Ascending aorta (tissue), 2 donors: ENCODE results near the gene GRM1. TPM values are rescaled to one million over a fixed set of nuclear protein-coding genes. Genes with fewer than 3 reads are reported as not detected.
A peak's percentile ranks its signal among the peaks of the same experiment; 100 is the strongest.

Source experiments
- DNase-seq, 2 donors: peaks; one replicate each; pipeline ENCODE4 v3.0.0-alpha.2; 2019; ENCODE audit warnings: low spot score in 2 of 2
- H3K27ac ChIP-seq, 2 donors: fragments of 200-600 bp; sonication (generic); one replicate each; pipeline ENCODE4 v1.5.1; 2016 to 2017; ENCODE audit warnings: mild to moderate bottlenecking in 1 of 2
- H3K27me3 ChIP-seq: fragments of 200-600 bp; sonication (generic); one replicate; pipeline ENCODE4 v1.5.1; 2017
- H3K36me3 ChIP-seq, 2 donors: fragments of 200-600 bp; sonication (generic); one replicate each; pipeline ENCODE4 v1.5.1; 2016
- H3K4me1 ChIP-seq, 2 donors: fragments of 200-600 bp; sonication (generic); one replicate each; pipeline ENCODE4 v1.5.1; 2016 to 2017; ENCODE audit warnings: mild to moderate bottlenecking in 1 of 2
- H3K4me3 ChIP-seq, 2 donors: fragments of 200-600 bp; sonication (generic); one replicate each; pipeline ENCODE4 v1.5.1; 2016 to 2017; ENCODE audit warnings: mild to moderate bottlenecking in 1 of 2
- H3K9me3 ChIP-seq, 2 donors: fragments of 200-600 bp; sonication (generic); one replicate each; pipeline ENCODE4 v1.5.1; 2016
- intact Hi-C: fragments of 100-400 bp; cut with DNase I; formaldehyde crosslinking; loops from one replicate; pipeline ENCODE4 v1.15.1; 2023
- total RNA-seq: library from RNA; depleted of rRNA; stranded (reverse); fragments of >200 nt; gene quantifications from one replicate; pipeline ENCODE4 v1.1.0, GENCODE V29; 2016
- TF ChIP-seq, protein P1 (sequence below), 3 experiments: fragments of 200-600 bp in 2 of 3; fragments of 450-650 bp in 1 of 3; sonication (generic) in 2 of 3; IDR thresholded peaks; one replicate each; pipeline ENCODE4 v1.5.1; 2016 to 2019; ENCODE audit warnings: antibody characterized with exemption in 3 of 3, mild to moderate bottlenecking in 1 of 3, moderate library complexity in 1 of 3

Gene GRM1
- total RNA-seq, 1 donor from 2014 or later: not detected

DNA sequence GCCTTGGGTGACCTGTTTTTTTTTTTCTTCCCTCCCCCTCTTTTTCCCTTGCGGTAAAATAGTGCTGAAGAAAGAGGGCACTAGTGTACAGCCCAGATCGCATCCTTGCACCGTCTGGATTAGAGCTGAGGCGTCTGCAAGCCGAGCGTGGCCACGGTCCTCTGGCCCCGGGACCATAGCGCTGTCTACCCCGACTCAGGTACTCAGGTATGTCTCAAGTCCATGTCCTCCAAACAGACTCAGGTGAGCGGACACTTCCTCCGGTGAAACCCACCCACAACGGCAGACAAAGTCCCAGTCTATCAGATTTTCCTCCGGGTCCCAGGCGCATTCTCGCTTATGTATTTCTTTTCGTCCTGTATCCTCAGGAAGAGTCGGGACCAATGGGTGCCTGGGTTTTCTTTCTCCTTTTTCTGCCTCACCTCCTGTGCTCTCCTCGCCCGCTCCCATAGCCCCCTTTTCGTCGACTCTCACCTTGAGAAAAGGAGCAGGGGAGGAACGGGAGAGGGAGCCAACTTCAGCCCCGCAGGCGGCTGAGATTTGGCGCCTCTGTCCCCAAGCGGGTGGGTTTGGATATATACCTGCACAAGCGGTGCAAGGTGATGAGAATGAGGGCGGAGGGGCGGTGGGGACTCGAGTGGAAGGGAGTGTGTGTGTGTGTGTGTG is 1.1 kb upstream of the GRM1 start:
- H3K27me3 ChIP-seq: no peaks in the 10 kb centered on the region
- no peaks in the 10 kb centered on the region for H3K36me3 ChIP-seq
- no peak for DNase-seq
- intact Hi-C loops: no loop called here
- no peak overlapping the region for H3K4me3 ChIP-seq
- H3K9me3 ChIP-seq: no peaks in the 10 kb centered on the region
- H3K27ac ChIP-seq: no peak overlapping the region
- H3K4me1 ChIP-seq: no peaks in the 10 kb centered on the region
- TF ChIP-seq, protein P1, sequence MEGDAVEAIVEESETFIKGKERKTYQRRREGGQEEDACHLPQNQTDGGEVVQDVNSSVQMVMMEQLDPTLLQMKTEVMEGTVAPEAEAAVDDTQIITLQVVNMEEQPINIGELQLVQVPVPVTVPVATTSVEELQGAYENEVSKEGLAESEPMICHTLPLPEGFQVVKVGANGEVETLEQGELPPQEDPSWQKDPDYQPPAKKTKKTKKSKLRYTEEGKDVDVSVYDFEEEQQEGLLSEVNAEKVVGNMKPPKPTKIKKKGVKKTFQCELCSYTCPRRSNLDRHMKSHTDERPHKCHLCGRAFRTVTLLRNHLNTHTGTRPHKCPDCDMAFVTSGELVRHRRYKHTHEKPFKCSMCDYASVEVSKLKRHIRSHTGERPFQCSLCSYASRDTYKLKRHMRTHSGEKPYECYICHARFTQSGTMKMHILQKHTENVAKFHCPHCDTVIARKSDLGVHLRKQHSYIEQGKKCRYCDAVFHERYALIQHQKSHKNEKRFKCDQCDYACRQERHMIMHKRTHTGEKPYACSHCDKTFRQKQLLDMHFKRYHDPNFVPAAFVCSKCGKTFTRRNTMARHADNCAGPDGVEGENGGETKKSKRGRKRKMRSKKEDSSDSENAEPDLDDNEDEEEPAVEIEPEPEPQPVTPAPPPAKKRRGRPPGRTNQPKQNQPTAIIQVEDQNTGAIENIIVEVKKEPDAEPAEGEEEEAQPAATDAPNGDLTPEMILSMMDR (IDR thresholded peaks at IDR 0.05): no peak

DNA sequence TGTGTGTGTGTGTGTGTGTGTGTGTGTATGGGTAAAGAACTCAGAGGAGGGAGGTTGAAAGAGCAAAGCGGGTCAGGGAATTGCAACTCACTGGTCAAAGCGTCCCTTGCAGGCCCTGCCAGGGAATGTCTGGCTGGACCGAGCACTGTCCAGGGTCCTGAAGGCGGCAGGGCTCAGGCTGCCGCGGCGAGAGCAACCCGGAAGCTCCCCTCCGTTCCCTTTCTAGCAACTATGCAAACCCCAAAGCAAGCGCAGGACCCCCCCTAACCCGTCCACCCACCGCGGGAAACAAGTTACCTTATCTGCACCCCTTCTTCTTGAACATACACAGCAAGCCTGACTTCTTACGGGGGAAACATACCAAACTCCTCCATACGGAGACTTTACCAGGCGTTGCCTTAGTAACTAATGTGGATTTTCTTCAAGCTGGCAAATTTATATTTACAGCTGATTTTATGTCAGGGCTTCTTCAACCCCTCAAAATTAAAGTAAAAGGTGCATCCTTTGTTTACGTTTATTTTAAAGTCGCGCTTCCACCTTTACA is 538 bp upstream of the GRM1 start:
- Histone ChIP-seq H3K27ac (no peak overlapping the region), H3K27me3 (no peaks in the 10 kb centered on the region), H3K9me3 (no peaks in the 10 kb centered on the region), H3K36me3 (no peaks in the 10 kb centered on the region), H3K4me3 (peak overlapping the region in 1 of 2 donors; percentile 36), H3K4me1 (no peaks in the 10 kb centered on the region)
- no peak for DNase-seq
- TF ChIP-seq, protein P1 (IDR thresholded peaks at IDR 0.05): no peak
- intact Hi-C loops: no loop called here

DNA sequence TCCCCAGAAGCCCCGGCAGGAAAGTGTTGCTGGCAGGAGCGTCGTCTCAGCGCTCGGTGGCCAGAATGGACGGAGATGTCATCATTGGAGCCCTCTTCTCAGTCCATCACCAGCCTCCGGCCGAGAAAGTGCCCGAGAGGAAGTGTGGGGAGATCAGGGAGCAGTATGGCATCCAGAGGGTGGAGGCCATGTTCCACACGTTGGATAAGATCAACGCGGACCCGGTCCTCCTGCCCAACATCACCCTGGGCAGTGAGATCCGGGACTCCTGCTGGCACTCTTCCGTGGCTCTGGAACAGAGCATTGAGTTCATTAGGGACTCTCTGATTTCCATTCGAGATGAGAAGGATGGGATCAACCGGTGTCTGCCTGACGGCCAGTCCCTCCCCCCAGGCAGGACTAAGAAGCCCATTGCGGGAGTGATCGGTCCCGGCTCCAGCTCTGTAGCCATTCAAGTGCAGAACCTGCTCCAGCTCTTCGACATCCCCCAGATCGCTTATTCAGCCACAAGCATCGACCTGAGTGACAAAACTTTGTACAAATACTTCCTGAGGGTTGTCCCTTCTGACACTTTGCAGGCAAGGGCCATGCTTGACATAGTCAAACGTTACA is 817 bp downstream of the GRM1 start:
- H3K27me3 ChIP-seq: no peaks in the 10 kb centered on the region
- H3K4me3 ChIP-seq: no peak overlapping the region
- H3K4me1 ChIP-seq: no peaks in the 10 kb centered on the region
- intact Hi-C loops: no loop called here
- no peaks in the 10 kb centered on the region for H3K36me3 ChIP-seq
- H3K9me3 ChIP-seq: no peaks in the 10 kb centered on the region
- TF ChIP-seq, protein P1 (IDR thresholded peaks at IDR 0.05): no peak
- DNase-seq: no peak
- no peak overlapping the region for H3K27ac ChIP-seq

DNA sequence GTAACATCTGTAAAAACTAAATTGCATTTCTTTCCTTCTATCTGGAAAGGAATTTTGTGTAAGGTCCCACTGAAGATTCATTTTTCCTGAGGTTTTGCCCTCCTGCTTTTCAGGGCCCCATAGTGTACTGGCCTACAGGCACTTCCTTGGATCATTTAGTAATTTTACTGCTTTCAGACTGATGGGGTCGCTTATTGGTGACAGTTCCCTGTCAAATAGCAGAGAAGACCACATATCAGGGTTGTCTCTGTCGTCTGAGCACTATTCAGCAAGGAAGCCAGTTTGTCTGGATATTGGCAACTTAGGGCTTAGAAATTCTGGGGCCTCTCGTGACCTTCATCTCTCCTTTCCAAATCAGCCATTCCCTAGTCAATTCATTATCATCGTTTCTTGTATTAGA is 3.5 kb downstream of the GRM1 start:
- no peaks in the 10 kb centered on the region for H3K4me1 ChIP-seq
- no peak overlapping the region for H3K27ac ChIP-seq
- TF ChIP-seq, protein P1 (IDR thresholded peaks at IDR 0.05): no peak

DNA sequence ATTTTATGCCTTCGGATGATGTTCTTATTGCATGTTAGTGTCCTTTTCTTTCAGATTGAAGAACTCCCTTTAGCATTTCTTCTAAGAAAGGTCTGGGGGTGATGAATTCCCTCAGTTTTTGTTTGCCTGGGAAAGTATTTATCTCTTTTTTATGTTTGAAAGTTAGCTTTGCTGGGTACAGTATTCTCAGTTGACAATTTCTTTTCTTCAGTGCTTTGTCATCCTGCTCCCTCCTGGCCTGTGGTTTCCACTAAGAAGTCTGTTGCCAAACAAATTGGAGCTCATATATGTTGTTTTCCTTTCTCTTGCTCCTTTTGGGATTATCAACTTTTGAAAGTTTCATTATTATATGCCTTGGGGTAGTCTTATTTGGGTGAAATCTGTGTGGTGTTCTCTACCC is 11.5 kb downstream of the GRM1 start:
- intact Hi-C loops: no loop called here
- Histone ChIP-seq H3K36me3 (no peaks in the 10 kb centered on the region), H3K27ac (no peak overlapping the region), H3K4me3 (no peak overlapping the region), H3K27me3 (no peaks in the 10 kb centered on the region), H3K9me3 (peaks cover 7% of the 10 kb centered on the region in 2 donors), H3K4me1 (no peaks in the 10 kb centered on the region)
- no peak for DNase-seq
- TF ChIP-seq, protein P1 (IDR thresholded peaks at IDR 0.05): no peak

More for the DNA sequence above, 3.5 kb downstream of the GRM1 start:
- Histone ChIP-seq H3K36me3 (no peaks in the 10 kb centered on the region), H3K9me3 (no peaks in the 10 kb centered on the region), H3K27me3 (no peaks in the 10 kb centered on the region), H3K4me3 (no peak overlapping the region)
- intact Hi-C loops: no loop called here
- DNase-seq: no peak
